K562 (cell line): ENCODE data around the gene TMC6. TPM values are rescaled to one million over a fixed set of nuclear protein-coding genes. Genes with fewer than 3 reads are reported as not detected.
A peak's percentile ranks its signal among the peaks of the same experiment; 100 is the strongest.

Experiments used
- ATAC-seq: fragments of 200-7000 bp; cut with Tn5 transposase; 3 replicates; pipeline ENCODE4 v1.9.1; 2020; ENCODE audit warnings: moderate library complexity
- BruUV-seq: library from RNA; stranded (reverse); fragments of 400-500 nt; replicated peaks from 2 replicates; lab custom pipeline; 2021; lab: Mats Ljungman, UMichigan
- CTCF ChIA-PET: fragments of 300-600 bp; formaldehyde crosslinking; extraction: SDS; loops from one replicate; lab custom pipeline; 2021; ENCODE audit warnings: low intra/inter-chr PET ratio; lab: Yijun Ruan, JAX
- POLR2A ChIA-PET: fragments of 300-600, 350-650 bp; sonication (Branson Sonifier 250); formaldehyde crosslinking; extraction: SDS; loops from one replicate; lab custom pipeline; 2021; ENCODE audit warnings: antibody characterized with exemption, inconsistent platforms; lab: Yijun Ruan, JAX
- DNase-seq, 4 experiments: peaks; one replicate each; pipeline versions ENCODE4 v3.0.0 to v3.0.0-alpha.2; 2011 to 2018; ENCODE audit warnings: low spot score in 3 of 4, mixed read lengths in 3 of 4; ENCODE audit errors: extremely low read depth in 1 of 4
- FAIRE-seq: peaks from 2 replicates; lab custom pipeline; 2011; peaks lifted over from hg19 to GRCh38; lab: Jason Lieb, UNC
- H2AFZ ChIP-seq: 2 replicates; pipeline ENCODE4 v1.6.0; 2011; ENCODE audit warnings: low read depth, low read length, control low read depth, inconsistent platforms
- H3K27ac ChIP-seq: fragments of 200-600 bp; 3 replicates; pipeline ENCODE4 v1.8.0; 2011; ENCODE audit warnings: low read depth, mild to moderate bottlenecking, control low read depth, inconsistent platforms, low read length, moderate library complexity, mixed read lengths; ENCODE audit errors: extremely low read depth
- H3K27me3 ChIP-seq, 2 experiments: fragments of 300-600 bp in 1 of 2; 2 replicates in 1 of 2; 3 replicates in 1 of 2; pipeline versions ENCODE4 v1.6.0 to v1.8.0; 2011; ENCODE audit warnings: inconsistent platforms in 2 of 2, low read length in 2 of 2, mild to moderate bottlenecking in 1 of 2, mixed read lengths in 1 of 2, moderate library complexity in 1 of 2; ENCODE audit not compliant: control insufficient read depth in 2 of 2, insufficient read depth in 2 of 2
- H3K36me3 ChIP-seq: fragments of 300-600 bp; 3 replicates; pipeline ENCODE4 v1.8.0; 2011; ENCODE audit warnings: mild to moderate bottlenecking, low read length, inconsistent platforms; ENCODE audit not compliant: control insufficient read depth, insufficient read depth
- H3K4me1 ChIP-seq, 2 experiments: fragments of 200-600 bp in 1 of 2; replicated peaks in 1 of 2; 2 replicates in 1 of 2; 3 replicates in 1 of 2; pipeline versions ENCODE4 v1.5.1 to v1.8.0; 2011; ENCODE audit warnings: inconsistent platforms in 2 of 2, low read length in 2 of 2, mild to moderate bottlenecking in 1 of 2, mixed read lengths in 1 of 2, moderate library complexity in 1 of 2; ENCODE audit not compliant: control insufficient read depth in 2 of 2, insufficient read depth in 2 of 2
- H3K4me2 ChIP-seq: 2 replicates; pipeline ENCODE4 v1.6.1; 2011; ENCODE audit warnings: low read length, control low read depth, inconsistent platforms, mixed read lengths; ENCODE audit not compliant: insufficient read depth
- H3K4me3 ChIP-seq: fragments of 200-600 bp; sonication (generic), shearing (Covaris generic); 2 replicates; pipeline ENCODE4 v1.5.1; 2016; ENCODE audit warnings: control low read depth, inconsistent platforms
- H3K79me2 ChIP-seq: fragments of 200-600 bp; 3 replicates; pipeline ENCODE4 v1.8.0; 2011; ENCODE audit warnings: low read length, inconsistent platforms; ENCODE audit not compliant: control insufficient read depth, insufficient read depth
- H3K9ac ChIP-seq, 2 experiments: 2 replicates each; pipeline versions ENCODE4 v1.6.0 to v1.6.1; 2011; ENCODE audit warnings: low read depth in 2 of 2, low read length in 2 of 2, control low read depth in 1 of 2, inconsistent platforms in 1 of 2, mild to moderate bottlenecking in 1 of 2, mixed read lengths in 1 of 2; ENCODE audit not compliant: insufficient read depth in 1 of 2
- H3K9me1 ChIP-seq: one replicate; pipeline ENCODE4 v1.6.0; 2011; ENCODE audit warnings: inconsistent platforms, mild to moderate bottlenecking, low read length, moderate library complexity; ENCODE audit not compliant: control insufficient read depth, insufficient read depth
- H3K9me3 ChIP-seq: replicated peaks from 2 replicates; pipeline ENCODE4 v1.5.1; 2011; ENCODE audit warnings: low read depth, low read length, inconsistent platforms; ENCODE audit not compliant: control insufficient read depth, insufficient read depth
- H4K20me1 ChIP-seq: replicated peaks from 2 replicates; pipeline ENCODE4 v1.6.1; 2011; ENCODE audit warnings: low read length, inconsistent platforms, mixed read lengths; ENCODE audit not compliant: control insufficient read depth, insufficient read depth
- ATF3 ChIP-seq, 2 experiments: fragments of 450-650 bp in 1 of 2; sonication (generic) in 1 of 2; formaldehyde crosslinking in 1 of 2; IDR thresholded peaks in 1 of 2; conservative IDR thresholded peaks in 1 of 2; 2 replicates each; pipeline versions ENCODE4 v1.6.1 to v1.8.1; 2016 to 2023; ENCODE audit warnings: mild to moderate bottlenecking in 2 of 2, moderate library complexity in 2 of 2, inconsistent platforms in 1 of 2, missing genetic modification reagents in 1 of 2
- CBX5 ChIP-seq: IDR thresholded peaks from 2 replicates; pipeline ENCODE4 v1.6.1; 2014; ENCODE audit warnings: low read depth, borderline replicate concordance
- FOXO4 ChIP-seq: fragments of 450-650 bp; formaldehyde crosslinking; IDR thresholded peaks from 2 replicates; pipeline ENCODE4 v1.4.0; 2020; ENCODE audit warnings: mild to moderate bottlenecking, moderate library complexity
- GABPB2 ChIP-seq: fragments of 250-450 bp; sonication (Bioruptor Pico); conservative IDR thresholded peaks from 2 replicates; pipeline ENCODE4 v1.5.1; 2021; ENCODE audit warnings: mild to moderate bottlenecking
- GATAD2B ChIP-seq: fragments of 450-650 bp; IDR thresholded peaks from 2 replicates; pipeline ENCODE4 v1.6.1; 2017; ENCODE audit warnings: mild to moderate bottlenecking, borderline replicate concordance
- KLF13 ChIP-seq: fragments of 450-650 bp; IDR thresholded peaks from 2 replicates; pipeline ENCODE4 v1.6.1; 2016; ENCODE audit warnings: missing genetic modification characterization, low read depth, mild to moderate bottlenecking, missing compliant biosample characterization, moderate library complexity, borderline replicate concordance
- SLC30A9 ChIP-seq: fragments of 250-450 bp; sonication (Bioruptor Pico); IDR thresholded peaks from 2 replicates; pipeline ENCODE4 v1.8.0; 2022; ENCODE audit warnings: mild to moderate bottlenecking, moderate library complexity
- ZNF124 ChIP-seq: sonication (generic); formaldehyde crosslinking; IDR thresholded peaks from 2 replicates; pipeline ENCODE4 v1.8.1; 2022; ENCODE audit warnings: missing genetic modification reagents
- WGBS: fragments of 100-300 bp; shearing (Covaris generic); methylation state at CpG from one replicate; pipeline ENCODE4 v1.1.6; 2016; ENCODE audit warnings: low coverage, mixed read lengths; ENCODE audit not compliant: insufficient coverage; ENCODE audit errors: missing lambda C conversion rate; 5-methylcytosine and 5-hydroxymethylcytosine counted together
- in situ Hi-C: fragments of 300-500 bp; cut with MboI; formaldehyde crosslinking; loops from 4 replicates; pipeline ENCODE4 v1.15.0; 2018; ENCODE audit warnings: inconsistent platforms, mixed read lengths
- intact Hi-C: fragments of 100-400 bp; cut with micrococcal nuclease; formaldehyde crosslinking; loops from 2 replicates; pipeline ENCODE4 v1.14.2; 2022
- polyA plus RNA-seq, 8 experiments: library from polyadenylated mRNA; depleted of rRNA in 4 of 8; stranded (reverse) in 5 of 8; unstranded in 3 of 8; fragments of >200 nt; fragmentation: Nextera tagmentation in 2 of 8; fragmentation: Illumina TruSeq in 1 of 8; extraction: Ambion mirVana in 2 of 8; extraction: Trizol in 1 of 8; gene quantifications; 2 replicates each; pipeline versions ENCODE4 v1.2.1 to v1.2.3, GENCODE V29; 2011 to 2014; ENCODE audit warnings: inconsistent platforms in 1 of 8, missing spikeins in 1 of 8
- total RNA-seq, 7 experiments: library from RNA; depleted of rRNA in 6 of 7; stranded (reverse); fragments of >200 nt in 6 of 7; fragmentation: Illumina TruSeq in 2 of 7; extraction: Trizol in 2 of 7; gene quantifications; 2 replicates each; pipeline versions ENCODE4 v1.2.1 to v1.2.3, GENCODE V29; 2011 to 2021; ENCODE audit warnings: low replicate concordance in 1 of 7
- TF ChIP-seq, protein P1 (sequence below): sonication (generic); formaldehyde crosslinking; IDR thresholded peaks from 2 replicates; pipeline ENCODE4 v1.8.1; 2023; ENCODE audit warnings: mild to moderate bottlenecking, missing genetic modification reagents

Gene TMC6
- total and polyA plus RNA-seq, 9 of the 15 experiments (the other 6 are each of a cell fraction or from before 2014, with no cell fraction given) = 4.1 to 351 (median 66.9) TPM

DNA sequence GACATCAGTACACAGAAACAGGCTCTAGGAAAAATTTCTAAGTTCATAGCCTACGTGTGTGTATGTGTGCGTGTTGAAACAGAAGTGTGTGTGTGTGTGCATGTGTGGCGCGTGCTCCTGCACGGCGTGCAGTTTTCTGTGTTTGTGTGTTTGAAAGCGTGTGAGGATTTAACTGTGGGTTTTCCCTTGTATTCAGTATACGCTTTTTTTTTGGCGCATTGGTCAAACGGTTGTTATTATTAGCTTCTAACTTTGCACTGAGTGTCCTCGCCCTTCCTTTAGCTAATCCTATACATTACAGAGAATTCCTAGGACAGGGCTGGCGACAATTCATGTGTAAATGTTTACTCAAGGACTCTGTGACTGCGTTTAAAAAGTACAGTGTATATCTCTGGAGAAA is 23.0 kb downstream of the TMC6 start (continued):
- TF ChIP-seq SLC30A9 (CRISPR knock-in tag) = no peak
- TF ChIP-seq CBX5 = no peak
- TF ChIP-seq FOXO4 (CRISPR knock-in tag) = no peak
- no peak for TF ChIP-seq KLF13
- TF ChIP-seq ZNF124 (CRISPR knock-in tag) = no peak
- no peak for TF ChIP-seq GABPB2 (CRISPR knock-in tag)
- TF ChIP-seq GATAD2B = no peak

GRCh38 chr17:78105101-78105500 is 23.5 kb downstream of the TMC6 start:
- ChIA-PET CTCF (no interaction called here), POLR2A (interaction anchor here (0.8 to 1.5 kb wide), 2 partner anchors 83 to 336 kb away, joined by 3 to 5 read pairs; partner anchors contain the start of gene AFMID)
- no peaks in the 10 kb centered on the region for H3K9me1 ChIP-seq
- TF ChIP-seq, protein P1, sequence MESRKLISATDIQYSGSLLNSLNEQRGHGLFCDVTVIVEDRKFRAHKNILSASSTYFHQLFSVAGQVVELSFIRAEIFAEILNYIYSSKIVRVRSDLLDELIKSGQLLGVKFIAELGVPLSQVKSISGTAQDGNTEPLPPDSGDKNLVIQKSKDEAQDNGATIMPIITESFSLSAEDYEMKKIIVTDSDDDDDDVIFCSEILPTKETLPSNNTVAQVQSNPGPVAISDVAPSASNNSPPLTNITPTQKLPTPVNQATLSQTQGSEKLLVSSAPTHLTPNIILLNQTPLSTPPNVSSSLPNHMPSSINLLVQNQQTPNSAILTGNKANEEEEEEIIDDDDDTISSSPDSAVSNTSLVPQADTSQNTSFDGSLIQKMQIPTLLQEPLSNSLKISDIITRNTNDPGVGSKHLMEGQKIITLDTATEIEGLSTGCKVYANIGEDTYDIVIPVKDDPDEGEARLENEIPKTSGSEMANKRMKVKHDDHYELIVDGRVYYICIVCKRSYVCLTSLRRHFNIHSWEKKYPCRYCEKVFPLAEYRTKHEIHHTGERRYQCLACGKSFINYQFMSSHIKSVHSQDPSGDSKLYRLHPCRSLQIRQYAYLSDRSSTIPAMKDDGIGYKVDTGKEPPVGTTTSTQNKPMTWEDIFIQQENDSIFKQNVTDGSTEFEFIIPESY (CRISPR knock-in tag) = peak; percentile 90; the same call in 1 of the 2 replicates
- TF ChIP-seq ATF3 (IDR thresholded peaks at IDR 0.05) (no peak), ATF3 (CRISPR knock-in tag; conservative IDR thresholded peaks at IDR 0.05) (no peak)
- H3K4me3 ChIP-seq = no peak overlapping the region
- H3K79me2 ChIP-seq = no peaks in the 10 kb centered on the region
- ATAC-seq (peak; percentile 34; the same call in 1 of the 3 replicates), DNase-seq (no peak), FAIRE-seq (no peak)
- WGBS = 76% methylated on average over 16 of the region's 16 CpGs
- no peak overlapping the region for H3K9ac ChIP-seq
- no peak overlapping the region for H3K27ac ChIP-seq
- no peak overlapping the region for H2AFZ ChIP-seq
- no peaks in the 10 kb centered on the region for H4K20me1 ChIP-seq
- in situ Hi-C loops = no loop called here
- intact Hi-C loops = no loop called here
- no peaks in the 10 kb centered on the region for H3K27me3 ChIP-seq
- no peak overlapping the region for H3K4me2 ChIP-seq
- peaks cover 7% of the 10 kb centered on the region for H3K9me3 ChIP-seq
- no TSS peak for BruUV-seq
- peaks cover 0 to 18% of the 10 kb centered on the region in 2 experiments; a peak in 3 of 5 replicates for H3K4me1 ChIP-seq
- peaks cover 39% of the 10 kb centered on the region; the same call in 2 of the 3 replicates for H3K36me3 ChIP-seq
